HL-60 (cell line): ENCODE results near the gene DISP2.

Experiments used
- DNase-seq, 2 experiments: peaks; one replicate each; pipeline ENCODE4 v3.0.0-alpha.2; 2010 to 2020; ENCODE audit warnings: low read depth in 1 of 2, low spot score in 1 of 2
- H3K27ac ChIP-seq: fragments of 250-450 bp; sonication (Bioruptor Pico); replicated peaks from 2 replicates; pipeline ENCODE4 v1.5.1; 2020; ENCODE audit warnings: mild to moderate bottlenecking, moderate library complexity
- H3K27me3 ChIP-seq: fragments of 250-450 bp; sonication (Bioruptor Pico); 2 replicates; pipeline ENCODE4 v1.5.1; 2021; ENCODE audit warnings: mild to moderate bottlenecking, moderate library complexity; ENCODE audit not compliant: insufficient read depth, poor library complexity, severe bottlenecking
- H3K4me3 ChIP-seq: replicated peaks from 2 replicates; pipeline ENCODE4 v1.5.1; 2011; ENCODE audit warnings: mild to moderate bottlenecking, control low read depth, low read length; ENCODE audit not compliant: insufficient read depth
- GABPA ChIP-seq: IDR thresholded peaks from 2 replicates; pipeline ENCODE4 v1.6.1; 2012; ENCODE audit warnings: low read depth
- POLR2AphosphoS5 ChIP-seq: IDR thresholded peaks from 2 replicates; pipeline ENCODE4 v1.6.1; 2012; ENCODE audit warnings: low read depth
- SPI1 ChIP-seq: IDR thresholded peaks from 2 replicates; pipeline ENCODE4 v1.6.1; 2012; ENCODE audit warnings: low read depth, mild to moderate bottlenecking, borderline replicate concordance
- TF ChIP-seq, protein P1 (sequence below): IDR thresholded peaks from 2 replicates; pipeline ENCODE4 v1.6.1; 2012; ENCODE audit warnings: low read depth; ENCODE audit not compliant: insufficient replicate concordance
- TF ChIP-seq, protein P2 (sequence below): IDR thresholded peaks from one replicate; pipeline ENCODE4 v1.5.1; 2011; ENCODE audit warnings: low read length, control low read depth, inconsistent platforms; ENCODE audit not compliant: insufficient read depth

DISP2 gene

DNA sequence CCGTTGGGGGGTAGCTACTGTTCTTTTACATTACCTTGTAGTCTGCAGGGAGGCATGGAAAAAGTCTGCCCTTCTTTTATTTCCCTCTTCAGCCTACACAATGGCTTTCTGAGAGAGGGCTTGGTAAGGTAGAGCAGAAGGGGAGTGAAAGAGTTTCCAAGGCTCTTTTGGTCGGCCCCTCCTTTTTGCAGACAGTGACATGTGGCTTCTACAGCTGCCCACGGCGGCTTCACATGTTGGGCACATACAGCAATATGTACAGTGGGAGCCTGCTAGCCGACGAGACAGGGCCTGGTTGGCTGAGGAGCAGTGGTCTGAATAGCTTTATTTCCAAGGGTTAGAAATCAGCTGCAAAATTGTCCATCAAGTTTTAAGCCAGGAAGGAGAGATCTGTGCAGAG is 30.6 kb upstream of the DISP2 start:
- no peak overlapping the region for H3K4me3 ChIP-seq
- no peaks in the 10 kb centered on the region for H3K27me3 ChIP-seq
- TF ChIP-seq GABPA (no peak), POLR2AphosphoS5 (no peak), SPI1 (no peak)
- TF ChIP-seq, protein P1, sequence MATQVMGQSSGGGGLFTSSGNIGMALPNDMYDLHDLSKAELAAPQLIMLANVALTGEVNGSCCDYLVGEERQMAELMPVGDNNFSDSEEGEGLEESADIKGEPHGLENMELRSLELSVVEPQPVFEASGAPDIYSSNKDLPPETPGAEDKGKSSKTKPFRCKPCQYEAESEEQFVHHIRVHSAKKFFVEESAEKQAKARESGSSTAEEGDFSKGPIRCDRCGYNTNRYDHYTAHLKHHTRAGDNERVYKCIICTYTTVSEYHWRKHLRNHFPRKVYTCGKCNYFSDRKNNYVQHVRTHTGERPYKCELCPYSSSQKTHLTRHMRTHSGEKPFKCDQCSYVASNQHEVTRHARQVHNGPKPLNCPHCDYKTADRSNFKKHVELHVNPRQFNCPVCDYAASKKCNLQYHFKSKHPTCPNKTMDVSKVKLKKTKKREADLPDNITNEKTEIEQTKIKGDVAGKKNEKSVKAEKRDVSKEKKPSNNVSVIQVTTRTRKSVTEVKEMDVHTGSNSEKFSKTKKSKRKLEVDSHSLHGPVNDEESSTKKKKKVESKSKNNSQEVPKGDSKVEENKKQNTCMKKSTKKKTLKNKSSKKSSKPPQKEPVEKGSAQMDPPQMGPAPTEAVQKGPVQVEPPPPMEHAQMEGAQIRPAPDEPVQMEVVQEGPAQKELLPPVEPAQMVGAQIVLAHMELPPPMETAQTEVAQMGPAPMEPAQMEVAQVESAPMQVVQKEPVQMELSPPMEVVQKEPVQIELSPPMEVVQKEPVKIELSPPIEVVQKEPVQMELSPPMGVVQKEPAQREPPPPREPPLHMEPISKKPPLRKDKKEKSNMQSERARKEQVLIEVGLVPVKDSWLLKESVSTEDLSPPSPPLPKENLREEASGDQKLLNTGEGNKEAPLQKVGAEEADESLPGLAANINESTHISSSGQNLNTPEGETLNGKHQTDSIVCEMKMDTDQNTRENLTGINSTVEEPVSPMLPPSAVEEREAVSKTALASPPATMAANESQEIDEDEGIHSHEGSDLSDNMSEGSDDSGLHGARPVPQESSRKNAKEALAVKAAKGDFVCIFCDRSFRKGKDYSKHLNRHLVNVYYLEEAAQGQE: no peak
- TF ChIP-seq, protein P2, sequence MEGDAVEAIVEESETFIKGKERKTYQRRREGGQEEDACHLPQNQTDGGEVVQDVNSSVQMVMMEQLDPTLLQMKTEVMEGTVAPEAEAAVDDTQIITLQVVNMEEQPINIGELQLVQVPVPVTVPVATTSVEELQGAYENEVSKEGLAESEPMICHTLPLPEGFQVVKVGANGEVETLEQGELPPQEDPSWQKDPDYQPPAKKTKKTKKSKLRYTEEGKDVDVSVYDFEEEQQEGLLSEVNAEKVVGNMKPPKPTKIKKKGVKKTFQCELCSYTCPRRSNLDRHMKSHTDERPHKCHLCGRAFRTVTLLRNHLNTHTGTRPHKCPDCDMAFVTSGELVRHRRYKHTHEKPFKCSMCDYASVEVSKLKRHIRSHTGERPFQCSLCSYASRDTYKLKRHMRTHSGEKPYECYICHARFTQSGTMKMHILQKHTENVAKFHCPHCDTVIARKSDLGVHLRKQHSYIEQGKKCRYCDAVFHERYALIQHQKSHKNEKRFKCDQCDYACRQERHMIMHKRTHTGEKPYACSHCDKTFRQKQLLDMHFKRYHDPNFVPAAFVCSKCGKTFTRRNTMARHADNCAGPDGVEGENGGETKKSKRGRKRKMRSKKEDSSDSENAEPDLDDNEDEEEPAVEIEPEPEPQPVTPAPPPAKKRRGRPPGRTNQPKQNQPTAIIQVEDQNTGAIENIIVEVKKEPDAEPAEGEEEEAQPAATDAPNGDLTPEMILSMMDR: no peak
- no peak for DNase-seq
- H3K27ac ChIP-seq: no peak overlapping the region

DNA sequence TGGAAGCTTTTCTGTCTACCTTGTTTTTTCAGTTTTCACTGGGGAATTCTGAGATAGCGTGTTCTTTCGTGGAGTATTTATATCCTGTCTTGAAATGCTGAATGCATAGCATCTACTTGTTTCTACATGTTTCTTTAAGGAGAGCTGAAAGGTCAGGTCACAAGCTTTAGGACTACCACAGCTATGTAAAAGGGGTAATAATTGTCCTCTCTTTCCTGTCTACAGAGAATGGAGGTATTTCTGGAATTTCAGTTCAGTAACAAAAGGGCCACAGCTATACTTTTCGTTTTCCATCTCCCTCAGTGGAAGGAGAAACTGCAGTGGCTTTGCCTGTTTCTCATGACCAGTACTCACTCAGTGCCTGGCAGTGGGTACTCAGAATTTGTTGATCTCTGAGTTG is 29.8 kb upstream of the DISP2 start:
- no peak for TF ChIP-seq SPI1
- TF ChIP-seq GABPA: no peak
- no peak for TF ChIP-seq POLR2AphosphoS5
- TF ChIP-seq, protein P2: no peak
- TF ChIP-seq, protein P1: no peak
- H3K27ac ChIP-seq: peak overlapping the region; percentile 45
- no peaks in the 10 kb centered on the region for H3K27me3 ChIP-seq
- no peak overlapping the region for H3K4me3 ChIP-seq
- DNase-seq: no peak

DNA sequence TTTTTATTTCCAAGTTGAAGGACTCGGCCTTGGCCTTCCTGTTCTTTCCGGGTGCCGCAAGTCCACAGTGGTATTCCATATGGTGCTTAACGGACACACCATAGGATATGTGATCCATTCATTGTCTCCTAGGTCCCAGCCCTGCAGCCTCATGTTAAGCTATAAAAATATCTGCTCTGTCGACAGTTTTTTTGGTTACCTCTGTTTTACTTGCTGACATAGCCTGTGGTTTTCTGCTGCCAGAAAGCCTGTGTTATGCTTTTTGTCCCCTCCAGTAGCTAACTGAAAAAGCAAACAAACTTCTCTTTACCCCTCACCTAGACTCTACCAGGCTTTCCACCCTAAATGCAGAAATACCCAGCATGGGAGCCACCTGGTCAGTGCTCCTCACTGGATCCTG is 29.3 kb upstream of the DISP2 start:
- H3K27me3 ChIP-seq: no peaks in the 10 kb centered on the region
- H3K27ac ChIP-seq: peak overlapping the region; percentile 45
- TF ChIP-seq SPI1 (no peak), GABPA (no peak), POLR2AphosphoS5 (no peak)
- TF ChIP-seq, protein P1: no peak
- TF ChIP-seq, protein P2: no peak
- no peak for DNase-seq
- H3K4me3 ChIP-seq: no peak overlapping the region
